Activated B cell treated with CpG ODN at 0.5 μM for 24 hours (primary cell): ENCODE results near the gene CLPSL1. TPM values are rescaled to one million over a fixed set of nuclear protein-coding genes. Genes with fewer than 3 reads are reported as not detected.
"Not testable (repeated sequence)": the region's sequence is repeated elsewhere in the genome, so short reads cannot be mapped to it uniquely, and the experiment has no call there.

Source experiments
- ATAC-seq: fragments of 200-7000 bp; cut with Tn5 transposase; one replicate; pipeline ENCODE4 v1.10.0; 2021; ENCODE audit warnings: low read depth, mild to moderate bottlenecking, moderate library complexity
- CTCF ChIA-PET: fragments of 350-600 bp; sonication (Branson Sonifier 250); formaldehyde crosslinking; loops from one replicate; lab custom pipeline; 2021; ENCODE audit warnings: antibody characterized with exemption; lab: Charles Lee
- POLR2A ChIA-PET: fragments of 350-600 bp; sonication (Branson Sonifier 250); formaldehyde crosslinking; loops from one replicate; lab custom pipeline; 2021; ENCODE audit warnings: antibody characterized with exemption; lab: Charles Lee
- DNase-seq: peaks from one replicate; pipeline ENCODE4 v3.0.0; 2022
- H3K27ac Mint-ChIP-seq: one replicate; pipeline ENCODE4 v1.8.0; 2020; ENCODE audit warnings: mixed read lengths
- H3K27me3 Mint-ChIP-seq: one replicate; pipeline ENCODE4 v1.8.0; 2021; ENCODE audit warnings: mixed read lengths
- H3K36me3 Mint-ChIP-seq: one replicate; pipeline ENCODE4 v1.8.0; 2021; ENCODE audit warnings: low read depth, mixed read lengths
- H3K4me1 Mint-ChIP-seq: one replicate; pipeline ENCODE4 v1.8.0; 2021; ENCODE audit warnings: mixed read lengths
- H3K4me3 Mint-ChIP-seq: one replicate; pipeline ENCODE4 v1.8.0; 2020; ENCODE audit warnings: mild to moderate bottlenecking, mixed read lengths
- H3K9me3 Mint-ChIP-seq: one replicate; pipeline ENCODE4 v1.8.0; 2020; ENCODE audit warnings: mixed read lengths
- CTCF ChIP-seq: fragments of 200-600 bp; IDR thresholded peaks from one replicate; pipeline ENCODE4 v1.8.0; 2022; ENCODE audit warnings: antibody characterized with exemption, mild to moderate bottlenecking
- intact Hi-C: fragments of 100-400 bp; cut with micrococcal nuclease; formaldehyde crosslinking; loops from one replicate; pipeline ENCODE4 v1.15.1; 2024
- total RNA-seq: library from RNA; stranded (reverse); gene quantifications from 2 replicates; pipeline ENCODE4 v1.2.3, GENCODE V29; 2022

CLPSL1 gene
- not detected in 2 replicates for total RNA-seq

- H3K4me3 Mint-ChIP-seq = no peak within 1 kb of the TSS
- ChIA-PET POLR2A (no interaction called here), CTCF (interaction anchor here (0.6 kb wide), 1 partner anchor 119 kb away, joined by 3 read pairs; no protein-coding TSS in a partner anchor)
- H3K4me1 Mint-ChIP-seq = peaks cover 11% of the 10 kb centered on the region
- no peak within 1 kb of the TSS for H3K27ac Mint-ChIP-seq
- H3K9me3 Mint-ChIP-seq = no peaks in the 10 kb centered on the region
- peaks cover 13% of the 10 kb centered on the region for H3K27me3 Mint-ChIP-seq
- intact Hi-C loops = no loop called here
- ATAC-seq = no peak
- no peaks in the 10 kb centered on the region for H3K36me3 Mint-ChIP-seq
- DNase-seq = no peak
- no peak for TF ChIP-seq CTCF
Observed at GRCh38 chr6:35780719-35781118, at the start of gene CLPSL1. TSS of gene CLPSL1 (plus strand) at chr6:35781019. CDS start at chr6:35781111, 92 bp downstream.

- ChIA-PET CTCF (interaction anchor here (1.0 to 3.5 kb wide), 4 partner anchors 11 to 208 kb away, joined by 3 to 26 read pairs (median 4); no protein-coding TSS in a partner anchor), POLR2A (interaction anchor here (0.6 to 2.2 kb wide), 10 partner anchors 11 to 1059 kb away, joined by 3 to 31 read pairs (median 4); partner anchors contain the start of genes FKBP5 and MAPK14)
- ATAC-seq (peak; percentile 70), DNase-seq (peak; percentile 97)
- peak overlapping the region; percentile 90 for H3K4me3 Mint-ChIP-seq
- H3K4me1 Mint-ChIP-seq = peaks cover 65% of the 10 kb centered on the region
- H3K9me3 Mint-ChIP-seq = no peaks in the 10 kb centered on the region
- intact Hi-C loops = loop anchor here (1.0 to 5.0 kb wide), 4 partner anchors 12 to 389 kb away; partner anchors contain the start of genes FANCE, FKBP5 and PPARD
- no peak for TF ChIP-seq CTCF
- H3K36me3 Mint-ChIP-seq = no peaks in the 10 kb centered on the region
- H3K27me3 Mint-ChIP-seq = no peaks in the 10 kb centered on the region
- H3K27ac Mint-ChIP-seq = peak overlapping the region; percentile 93
Observed at GRCh38 chr6:35731414-35731735, 49.4 kb upstream of the CLPSL1 start.

GRCh38 chr6:35731736-35732532 lies 48.9 kb upstream of the CLPSL1 start:
- H3K4me3 Mint-ChIP-seq = peak overlapping the region; percentile 90
- H3K4me1 Mint-ChIP-seq = peaks cover 62% of the 10 kb centered on the region
- CTCF ChIA-PET = interaction anchor here (0.7 to 3.5 kb wide), 7 partner anchors 12 to 265 kb away, joined by 3 to 26 read pairs (median 3); no protein-coding TSS in a partner anchor

GRCh38 chr6:35733633-35734032 lies 47.2 kb upstream of the CLPSL1 start:
- Mint-ChIP-seq H3K27me3 (no peaks in the 10 kb centered on the region), H3K4me1 (peaks cover 57% of the 10 kb centered on the region), H3K27ac (no peak overlapping the region), H3K36me3 (no peaks in the 10 kb centered on the region), H3K9me3 (no peaks in the 10 kb centered on the region), H3K4me3 (no peak overlapping the region)
- ChIA-PET CTCF (interaction anchor here (0.8 to 4.6 kb wide), 8 partner anchors 15 to 361 kb away, joined by 3 to 37 read pairs (median 4); no protein-coding TSS in a partner anchor), POLR2A (interaction anchor here (0.6 to 1.8 kb wide), 4 partner anchors 14 to 391 kb away, joined by 3 to 4 read pairs (median 4); partner anchors contain the start of gene FKBP5)
- intact Hi-C loops = loop anchor here (5.0 kb wide), 1 partner anchor 391 kb away; the partner anchor contains the start of gene PPARD
- ATAC-seq (no peak), DNase-seq (no peak)
- no peak for TF ChIP-seq CTCF

More at GRCh38 chr6:35731736-35732532, 48.9 kb upstream of the CLPSL1 start:
- intact Hi-C loops = loop anchor here (1.0 to 5.0 kb wide), 4 partner anchors 13 to 390 kb away; partner anchors contain the start of genes FANCE, FKBP5 and PPARD
- DNase-seq (peak; percentile 93), ATAC-seq (peak; percentile 69)
- Mint-ChIP-seq H3K9me3 (no peaks in the 10 kb centered on the region), H3K36me3 (no peaks in the 10 kb centered on the region), H3K27me3 (no peaks in the 10 kb centered on the region), H3K27ac (peak overlapping the region; percentile 93)
- no peak for TF ChIP-seq CTCF
- POLR2A ChIA-PET = interaction anchor here (0.6 to 2.2 kb wide), 15 partner anchors 12 to 1060 kb away, joined by 3 to 31 read pairs (median 4); partner anchors contain the start of genes FKBP5 and MAPK14

- not testable (repeated sequence) for ATAC-seq, H3K9me3 Mint-ChIP-seq, H3K27me3 Mint-ChIP-seq, H3K36me3 Mint-ChIP-seq, H3K4me3 Mint-ChIP-seq, H3K27ac Mint-ChIP-seq, DNase-seq
- H3K4me1 Mint-ChIP-seq = peaks cover 50% of the 10 kb centered on the region
- ChIA-PET POLR2A (interaction anchor here (1.8 kb wide), 1 partner anchor 45 kb away, joined by 4 read pairs; the partner anchor contains the start of gene FKBP5), CTCF (interaction anchor here (0.8 to 4.6 kb wide), 6 partner anchors 49 to 361 kb away, joined by 3 to 37 read pairs (median 3); no protein-coding TSS in a partner anchor)
- intact Hi-C loops = loop anchor here (5.0 kb wide), 1 partner anchor 392 kb away; the partner anchor contains the start of gene PPARD
Observed at GRCh38 chr6:35734319-35734718, 46.5 kb upstream of the CLPSL1 start.
